CD4-positive, alpha-beta T cell treated with Interleukin-17A for 1 hour (primary cell): ENCODE results near the gene NUB1.
"Not testable (repeated sequence)": the region's sequence is repeated elsewhere in the genome, so short reads cannot be mapped to it uniquely, and the experiment has no call there.

Source experiments
- DNase-seq: peaks from one replicate; pipeline ENCODE4 v3.0.0-alpha.2; 2020

NUB1 gene

GRCh38 chr7:151341357-151342101, at the start of gene NUB1:
Gene NUB1 (plus strand): TSS chr7:151341812. CDS start chr7:151345350, 3,538 bp downstream.
- DNase-seq: peak; percentile 92

- no peak for DNase-seq
Measured at GRCh38 chr7:151292850-151293249, 48.8 kb upstream of the NUB1 start.

GRCh38 chr7:151296202-151296992, 45.2 kb upstream of the NUB1 start:
- no peak for DNase-seq

GRCh38 chr7:151298765-151299164, 42.8 kb upstream of the NUB1 start:
- no peak for DNase-seq

- DNase-seq: no peak
Measured at GRCh38 chr7:151299530-151299929, 42.1 kb upstream of the NUB1 start.

GRCh38 chr7:151299940-151300645, 41.5 kb upstream of the NUB1 start:
- DNase-seq: no peak

- no peak for DNase-seq
Measured at GRCh38 chr7:151301471-151302462, 39.8 kb upstream of the NUB1 start.

- not testable (repeated sequence) for DNase-seq
Measured at GRCh38 chr7:151304251-151304650, 37.4 kb upstream of the NUB1 start.

GRCh38 chr7:151304856-151305255, 36.8 kb upstream of the NUB1 start:
- no peak for DNase-seq

- DNase-seq: no peak
Measured at GRCh38 chr7:151306374-151306773, 35.2 kb upstream of the NUB1 start.

- DNase-seq: no peak
Measured at GRCh38 chr7:151306860-151307259, 34.8 kb upstream of the NUB1 start.

GRCh38 chr7:151307536-151307935, 34.1 kb upstream of the NUB1 start:
- DNase-seq: no peak

- DNase-seq: no peak
Measured at GRCh38 chr7:151308256-151308655, 33.4 kb upstream of the NUB1 start.

- no peak for DNase-seq
Measured at GRCh38 chr7:151308791-151309190, 32.8 kb upstream of the NUB1 start.

- no peak for DNase-seq
Measured at GRCh38 chr7:151309311-151309710, 32.3 kb upstream of the NUB1 start.

- peak; percentile 22 for DNase-seq
Measured at GRCh38 chr7:151310578-151310977, 31.0 kb upstream of the NUB1 start.

GRCh38 chr7:151311294-151311864, 30.2 kb upstream of the NUB1 start:
- peak; percentile 12 for DNase-seq

GRCh38 chr7:151312356-151312755, 29.3 kb upstream of the NUB1 start:
- no peak for DNase-seq

- no peak for DNase-seq
Measured at GRCh38 chr7:151312831-151313809, 28.5 kb upstream of the NUB1 start.

- DNase-seq: no peak
Measured at GRCh38 chr7:151313857-151314256, 27.8 kb upstream of the NUB1 start.

GRCh38 chr7:151314401-151314800, 27.2 kb upstream of the NUB1 start:
- no peak for DNase-seq
